ENCODE results near the gene PTK6.

The PTK6 gene

DNA sequence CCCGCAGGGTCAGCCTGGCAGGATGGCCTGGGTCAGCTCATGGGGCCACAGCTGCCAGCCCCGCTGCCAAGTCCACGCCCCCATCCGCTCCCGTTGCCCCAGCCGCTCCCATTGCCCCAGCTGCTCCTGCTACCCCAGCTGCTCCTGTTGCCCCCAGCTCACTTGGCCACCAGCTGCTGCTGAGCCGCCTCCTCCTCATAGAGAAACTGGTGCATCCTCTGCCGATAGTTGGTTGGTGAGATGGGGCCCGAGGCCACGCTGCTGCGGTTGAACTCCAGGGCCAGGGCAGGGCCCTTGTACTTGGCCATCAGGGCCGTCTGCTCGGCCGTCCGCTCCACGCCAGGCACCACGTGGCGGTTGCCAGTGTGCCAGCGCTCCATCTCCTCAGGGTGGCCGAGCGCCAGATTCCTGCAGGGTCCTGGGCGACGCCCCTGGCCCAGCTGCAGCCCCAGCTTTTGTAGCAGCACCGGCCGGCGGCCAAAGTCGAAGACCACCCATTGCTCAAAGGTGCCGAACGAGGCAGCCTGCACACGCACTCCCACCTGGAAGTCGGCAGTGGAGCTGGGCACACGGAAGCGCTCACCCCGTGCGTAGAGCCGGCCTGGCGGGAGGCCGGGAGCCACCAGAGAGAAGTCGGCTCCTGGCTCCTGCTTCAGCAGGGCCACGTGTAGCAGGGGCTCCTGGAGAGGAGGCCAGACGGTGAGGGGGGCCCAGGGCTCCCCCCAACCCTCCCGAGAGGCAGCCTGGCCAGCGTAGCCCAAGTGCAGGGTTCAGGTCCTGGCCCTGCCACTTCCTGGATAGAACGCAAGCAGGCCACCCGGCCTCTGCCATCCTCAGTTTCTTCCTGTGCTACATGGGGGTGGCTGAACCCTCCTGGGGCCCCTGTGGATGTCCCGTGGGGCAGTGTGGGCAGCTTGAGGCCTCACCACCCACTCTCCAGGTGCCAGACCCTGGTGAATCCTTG is 32.1 kb upstream of the PTK6 start:
- DNase-seq (ENCODE audit: insufficient read length, low spot score) = no peak
- TF ChIP-seq POU2F2 (IDR thresholded peaks at IDR 0.05; ENCODE audit: low read depth, low read length) = no peak
- no peak for TF ChIP-seq PAX5 (IDR thresholded peaks at IDR 0.05; ENCODE audit: insufficient read depth, low read length, severe bottlenecking)
- no peak for TF ChIP-seq TAF1 (IDR thresholded peaks at IDR 0.05; ENCODE audit: low read depth, low read length)
- no peak for TF ChIP-seq SPI1 (IDR thresholded peaks at IDR 0.05; ENCODE audit: low read depth, low read length)
- no peak for TF ChIP-seq POLR2AphosphoS5 (IDR thresholded peaks at IDR 0.05; ENCODE audit: low read depth, low read length)
- no peak for TF ChIP-seq POLR2A (IDR thresholded peaks at IDR 0.05; ENCODE audit: low read depth, low read length)
- no peak for FAIRE-seq

DNA sequence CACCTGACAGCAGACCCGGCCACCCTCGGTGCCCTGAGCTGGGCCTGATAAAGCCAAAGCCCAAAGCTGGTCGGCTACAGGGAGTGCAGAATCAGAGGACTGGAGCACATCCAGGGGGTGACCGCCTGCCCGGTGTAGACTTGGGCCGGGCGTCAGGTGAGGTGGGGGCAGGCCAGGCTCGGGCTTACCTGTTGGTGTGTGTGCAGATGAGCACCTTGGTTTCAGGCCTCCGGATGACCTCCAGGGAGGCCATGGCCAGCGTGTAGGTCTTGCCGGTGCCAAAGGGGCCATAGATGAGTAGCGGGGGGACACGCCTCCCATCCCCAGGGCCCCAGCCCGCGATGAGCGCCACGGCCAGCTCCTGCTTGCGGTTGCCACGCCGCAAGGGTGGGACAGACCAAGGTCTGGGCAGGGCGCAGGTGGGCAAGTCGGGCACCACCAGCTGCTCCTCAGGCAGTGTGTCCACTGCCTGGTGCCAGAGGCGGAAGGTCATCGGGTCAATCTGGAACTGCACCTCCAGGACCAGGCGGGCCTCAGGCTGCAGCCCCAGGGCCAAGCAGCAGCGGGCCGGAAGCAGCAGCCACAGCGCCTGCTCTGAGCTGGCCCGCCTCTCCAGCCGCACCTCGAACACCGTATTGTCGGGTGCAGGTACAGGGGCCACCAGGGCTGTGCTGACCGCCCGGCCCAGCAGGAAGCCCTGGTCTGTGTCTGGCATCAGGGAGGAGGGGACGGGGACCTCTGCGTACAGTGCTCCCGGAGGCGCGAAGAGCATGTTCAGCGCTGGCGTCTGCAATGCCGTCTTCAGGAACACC is 31.2 kb upstream of the PTK6 start:
- FAIRE-seq = no peak
- no peak for DNase-seq (ENCODE audit: insufficient read length, low spot score)
- TF ChIP-seq POLR2AphosphoS5 (IDR thresholded peaks at IDR 0.05; ENCODE audit: low read depth, low read length) (peak; percentile 29; the same call in 1 of the 2 replicates), SPI1 (IDR thresholded peaks at IDR 0.05; ENCODE audit: low read depth, low read length) (no peak), POU2F2 (IDR thresholded peaks at IDR 0.05; ENCODE audit: low read depth, low read length) (no peak), POLR2A (IDR thresholded peaks at IDR 0.05; ENCODE audit: low read depth, low read length) (no peak), PAX5 (IDR thresholded peaks at IDR 0.05; ENCODE audit: insufficient read depth, low read length, severe bottlenecking) (no peak), TAF1 (IDR thresholded peaks at IDR 0.05; ENCODE audit: low read depth, low read length) (no peak)

DNA sequence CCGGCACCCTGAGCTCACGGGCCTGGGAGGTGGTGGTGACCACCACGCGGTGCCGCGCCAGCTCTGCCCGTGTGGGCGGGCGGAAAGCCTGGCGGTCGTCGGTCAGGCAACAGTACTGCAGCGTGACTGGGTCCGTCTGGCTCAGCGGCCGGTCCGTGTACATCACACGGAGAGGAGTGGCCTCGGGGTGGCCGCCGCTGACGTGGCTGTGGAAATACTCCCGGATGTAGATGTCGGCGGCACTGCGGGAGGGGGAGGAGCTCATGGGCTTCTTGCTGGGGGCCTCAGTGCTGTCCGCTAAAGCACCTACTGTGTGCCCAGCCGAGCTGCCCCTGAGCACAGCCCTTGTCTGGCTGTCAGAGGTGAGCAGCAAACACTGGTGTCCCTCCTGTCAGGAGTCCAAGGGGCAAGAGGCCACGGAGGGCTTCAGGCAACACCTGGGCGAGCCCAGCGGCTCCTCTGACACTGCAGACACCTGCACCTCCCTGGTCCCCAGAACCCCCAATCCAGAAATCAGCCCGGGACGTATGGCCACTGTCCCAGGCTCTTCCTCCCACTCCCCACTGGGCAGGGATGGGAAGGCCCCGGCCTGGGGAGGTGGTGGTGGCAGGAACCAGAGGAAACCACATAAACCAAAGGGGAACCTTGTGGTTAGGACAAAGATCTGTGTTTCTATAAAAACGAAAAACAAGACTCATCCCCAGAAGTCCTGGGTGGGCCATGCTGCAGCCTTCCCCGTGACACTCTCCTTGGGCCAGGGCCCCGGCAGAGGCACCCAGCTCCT is 30.4 kb upstream of the PTK6 start:
- FAIRE-seq (peak; percentile 96), DNase-seq (ENCODE audit: insufficient read length, low spot score) (peak; percentile 76)
- 0 out of 2 replicates have a peak, but pooled peaks have one; percentile 10 for TF ChIP-seq POU2F2 (IDR thresholded peaks at IDR 0.05; ENCODE audit: low read depth, low read length)
- no peak for TF ChIP-seq PAX5 (IDR thresholded peaks at IDR 0.05; ENCODE audit: insufficient read depth, low read length, severe bottlenecking)
- TF ChIP-seq POLR2AphosphoS5 (IDR thresholded peaks at IDR 0.05; ENCODE audit: low read depth, low read length) = no peak
- peak; percentile 32; the same call in 1 of the 2 replicates for TF ChIP-seq SPI1 (IDR thresholded peaks at IDR 0.05; ENCODE audit: low read depth, low read length)
- TF ChIP-seq TAF1 (IDR thresholded peaks at IDR 0.05; ENCODE audit: low read depth, low read length) = no peak
- no peak for TF ChIP-seq POLR2A (IDR thresholded peaks at IDR 0.05; ENCODE audit: low read depth, low read length)

DNA sequence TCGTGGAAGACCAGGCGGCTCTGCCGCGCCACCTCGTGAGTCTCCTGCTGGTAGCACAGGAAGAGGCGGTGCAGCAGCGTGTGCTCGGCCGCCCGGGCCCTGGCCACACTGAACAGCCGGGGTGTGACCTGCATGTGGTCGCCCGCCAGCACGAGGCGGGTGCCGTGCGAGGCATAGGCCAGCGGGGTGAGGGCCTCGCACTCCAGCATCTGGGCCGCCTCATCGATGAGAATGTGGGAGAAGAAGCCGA is 29.9 kb upstream of the PTK6 start:
- DNase-seq (ENCODE audit: insufficient read length, low spot score) (peak; percentile 48), FAIRE-seq (no peak)
- TF ChIP-seq POU2F2 (IDR thresholded peaks at IDR 0.05; ENCODE audit: low read depth, low read length) = no peak
- 0 out of 2 replicates have a peak, but pooled peaks have one; percentile 30 for TF ChIP-seq POLR2AphosphoS5 (IDR thresholded peaks at IDR 0.05; ENCODE audit: low read depth, low read length)

DNA sequence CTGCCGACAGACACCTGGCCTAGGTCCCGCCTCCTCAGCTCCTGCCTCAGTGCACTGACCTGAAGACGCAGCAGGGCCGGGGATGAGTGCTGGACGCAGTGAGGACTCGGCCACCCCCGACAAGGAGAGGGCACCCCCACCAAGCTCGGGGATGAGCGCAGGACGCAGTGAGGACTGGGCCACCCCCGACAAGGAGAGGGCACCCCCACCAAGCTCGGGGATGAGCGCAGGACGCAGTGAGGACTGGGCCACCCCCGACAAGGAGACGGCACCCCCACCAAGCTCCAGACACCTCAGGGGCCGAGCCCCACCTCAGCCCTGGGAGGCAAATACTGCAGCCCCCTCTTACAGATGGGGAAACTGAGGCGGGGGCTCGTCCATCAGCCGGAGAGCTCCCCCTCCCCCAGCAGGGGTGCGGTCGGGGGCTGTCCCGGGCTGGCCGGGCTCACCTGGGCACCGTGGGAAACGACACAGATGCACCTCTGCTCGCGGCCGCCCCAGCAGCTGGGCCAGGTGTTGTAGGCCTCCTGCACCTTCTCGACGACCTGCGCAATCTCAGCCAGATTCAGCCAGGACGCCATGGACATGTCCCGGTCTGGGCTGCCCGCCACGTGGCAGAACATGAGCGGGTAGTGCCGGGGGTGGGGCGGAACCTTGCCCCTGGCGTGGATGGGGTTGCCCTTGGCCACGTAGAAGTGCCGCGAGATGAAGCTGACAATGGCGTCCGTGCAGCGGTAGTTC is 29.4 kb upstream of the PTK6 start:
- DNase-seq (ENCODE audit: insufficient read length, low spot score) (no peak), FAIRE-seq (peak; percentile 98)
- TF ChIP-seq POU2F2 (IDR thresholded peaks at IDR 0.05; ENCODE audit: low read depth, low read length) (no peak), POLR2A (IDR thresholded peaks at IDR 0.05; ENCODE audit: low read depth, low read length) (no peak), SPI1 (IDR thresholded peaks at IDR 0.05; ENCODE audit: low read depth, low read length) (no peak), POLR2AphosphoS5 (IDR thresholded peaks at IDR 0.05; ENCODE audit: low read depth, low read length) (no peak), TAF1 (IDR thresholded peaks at IDR 0.05; ENCODE audit: low read depth, low read length) (no peak), PAX5 (IDR thresholded peaks at IDR 0.05; ENCODE audit: insufficient read depth, low read length, severe bottlenecking) (no peak)

DNA sequence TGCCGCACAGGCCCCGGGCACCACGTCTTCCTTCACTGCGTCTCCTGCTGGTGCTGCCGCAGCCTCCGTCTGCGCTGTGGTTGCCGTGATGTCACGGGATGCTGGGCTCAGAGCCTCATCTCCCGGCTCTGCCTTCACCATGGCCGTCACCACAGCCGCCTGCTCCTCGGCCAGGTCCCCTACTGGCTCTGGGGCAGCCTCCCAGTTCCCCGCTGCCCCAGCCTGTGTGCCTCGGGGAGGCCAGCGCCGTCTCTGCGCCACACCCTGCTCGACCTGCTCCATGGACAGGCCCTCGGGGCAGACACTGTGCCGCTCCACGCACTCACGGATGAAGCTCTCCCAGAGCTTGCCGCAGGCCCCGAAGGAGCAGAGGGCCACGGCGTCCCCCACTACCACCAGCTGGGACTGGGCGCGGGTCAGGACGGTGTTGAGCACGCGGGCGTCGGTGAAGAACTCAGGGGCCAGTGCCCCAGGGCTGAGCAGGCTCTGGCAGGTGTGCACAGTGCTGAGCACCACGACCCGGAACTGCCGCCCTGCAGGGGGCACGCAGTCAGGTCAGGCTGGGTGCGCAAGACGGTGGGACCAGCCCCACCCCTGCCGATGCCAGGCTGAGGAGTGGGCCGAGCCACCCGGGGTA is 28.6 kb upstream of the PTK6 start:
- DNase-seq (ENCODE audit: insufficient read length, low spot score) (no peak), FAIRE-seq (no peak)
- TF ChIP-seq PAX5 (IDR thresholded peaks at IDR 0.05; ENCODE audit: insufficient read depth, low read length, severe bottlenecking) = no peak
- TF ChIP-seq TAF1 (IDR thresholded peaks at IDR 0.05; ENCODE audit: low read depth, low read length) = no peak
- TF ChIP-seq POLR2A (IDR thresholded peaks at IDR 0.05; ENCODE audit: low read depth, low read length) = no peak
- TF ChIP-seq POLR2AphosphoS5 (IDR thresholded peaks at IDR 0.05; ENCODE audit: low read depth, low read length) = no peak
- no peak for TF ChIP-seq SPI1 (IDR thresholded peaks at IDR 0.05; ENCODE audit: low read depth, low read length)
- no peak for TF ChIP-seq POU2F2 (IDR thresholded peaks at IDR 0.05; ENCODE audit: low read depth, low read length)

DNA sequence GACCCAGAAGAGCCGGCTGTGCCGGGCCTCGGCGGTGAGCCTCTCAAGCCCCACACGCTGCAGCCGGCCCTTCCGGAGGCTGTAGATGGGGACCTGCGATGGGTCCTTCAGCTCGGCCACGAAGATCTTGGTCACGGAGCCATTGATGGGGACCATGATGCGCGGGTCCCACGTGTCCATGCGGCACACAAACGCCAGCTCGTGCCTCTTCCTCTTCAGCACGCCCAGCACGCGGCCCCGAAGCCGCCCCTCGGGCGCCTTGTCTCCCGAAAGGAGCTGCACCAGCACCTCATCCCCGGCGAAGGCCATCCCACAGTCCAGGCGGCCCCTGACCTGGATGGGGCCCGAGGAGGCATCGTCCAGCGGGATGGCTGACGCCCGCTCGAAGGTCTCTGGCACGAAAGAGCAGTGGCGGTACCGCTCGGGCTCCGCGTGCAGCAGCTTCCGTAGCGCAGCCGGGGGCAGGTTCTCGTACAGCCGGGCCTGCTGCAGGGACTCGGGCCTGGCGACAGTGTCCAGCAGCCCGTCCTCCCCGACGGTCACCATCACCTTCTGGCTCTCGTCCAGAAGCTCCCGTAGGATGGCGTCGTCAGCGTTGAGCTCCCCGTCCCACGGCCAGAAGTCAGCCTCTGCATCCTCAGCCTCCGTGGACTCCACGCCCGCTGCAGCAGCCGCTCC is 28.0 kb upstream of the PTK6 start:
- no peak for FAIRE-seq

More for the DNA sequence above, 28.0 kb upstream of the PTK6 start:
- TF ChIP-seq SPI1 (IDR thresholded peaks at IDR 0.05; ENCODE audit: low read depth, low read length) (no peak), PAX5 (IDR thresholded peaks at IDR 0.05; ENCODE audit: insufficient read depth, low read length, severe bottlenecking) (no peak), TAF1 (IDR thresholded peaks at IDR 0.05; ENCODE audit: low read depth, low read length) (no peak), POU2F2 (IDR thresholded peaks at IDR 0.05; ENCODE audit: low read depth, low read length) (no peak), POLR2A (IDR thresholded peaks at IDR 0.05; ENCODE audit: low read depth, low read length) (no peak), POLR2AphosphoS5 (IDR thresholded peaks at IDR 0.05; ENCODE audit: low read depth, low read length) (no peak)
- DNase-seq (ENCODE audit: insufficient read length, low spot score) = no peak
